Loucy (cell line): ENCODE results near the gene DPY19L1.

ENCODE experiments used
- H2AFZ ChIP-seq: fragments of 200-600 bp; sonication (generic); 2 replicates; pipeline ENCODE4 v1.6.0; 2016; ENCODE audit warnings: antibody characterized with exemption, mild to moderate bottlenecking, low read length, moderate library complexity
- H3F3A ChIP-seq: fragments of 200-600 bp; 2 replicates; pipeline ENCODE4 v1.6.0; 2016; ENCODE audit warnings: antibody characterized with exemption, low read depth, mild to moderate bottlenecking
- H3K27me3 ChIP-seq: fragments of 200-600 bp; sonication (generic); 2 replicates; pipeline ENCODE4 v1.6.1; 2014; ENCODE audit warnings: low read length, mild to moderate bottlenecking; ENCODE audit not compliant: insufficient read depth, poor library complexity, severe bottlenecking
- H3K36me3 ChIP-seq: fragments of 200-600 bp; sonication (generic); 2 replicates; pipeline ENCODE4 v1.6.1; 2016; ENCODE audit warnings: low read length; ENCODE audit not compliant: insufficient read depth
- H3K4me1 ChIP-seq: fragments of 200-600 bp; sonication (generic); 2 replicates; pipeline ENCODE4 v1.5.1; 2014; ENCODE audit warnings: low read length, mild to moderate bottlenecking; ENCODE audit not compliant: insufficient read depth, poor library complexity, severe bottlenecking
- H3K4me2 ChIP-seq: fragments of 200-600 bp; sonication (generic); 2 replicates; pipeline ENCODE4 v1.6.0; 2014; ENCODE audit warnings: antibody characterized with exemption, low read length, low read depth, mild to moderate bottlenecking; ENCODE audit not compliant: poor library complexity, severe bottlenecking
- H3K4me3 ChIP-seq: fragments of 200-600 bp; sonication (generic); 2 replicates; pipeline ENCODE4 v1.5.1; 2014; ENCODE audit warnings: low read length, mild to moderate bottlenecking, mixed read lengths; ENCODE audit not compliant: poor library complexity, severe bottlenecking
- H3K79me2 ChIP-seq: fragments of 200-600 bp; sonication (generic); 2 replicates; pipeline ENCODE4 v1.6.1; 2014; ENCODE audit warnings: low read length; ENCODE audit not compliant: insufficient read depth
- H3K9ac ChIP-seq: fragments of 200-600 bp; sonication (generic); 2 replicates; pipeline ENCODE4 v1.6.0; 2014; ENCODE audit warnings: mild to moderate bottlenecking, low read depth, low read length, moderate library complexity; ENCODE audit not compliant: poor library complexity, severe bottlenecking
- H3K9me2 ChIP-seq: fragments of 200-600 bp; sonication (generic); replicated peaks from 2 replicates; pipeline ENCODE4 v1.6.1; 2016; ENCODE audit warnings: low read depth, low read length, mixed read lengths
- H3K9me3 ChIP-seq: fragments of 200-600 bp; sonication (generic); 2 replicates; pipeline ENCODE4 v1.6.1; 2014; ENCODE audit warnings: mild to moderate bottlenecking, antibody characterized with exemption, low read length, low read depth; ENCODE audit not compliant: insufficient read depth
- H4K20me1 ChIP-seq: fragments of 200-600 bp; sonication (generic); 2 replicates; pipeline ENCODE4 v1.6.0; 2014; ENCODE audit warnings: antibody characterized with exemption, low read length, mild to moderate bottlenecking; ENCODE audit not compliant: insufficient read depth, poor library complexity, severe bottlenecking
- CTCF ChIP-seq: fragments of 200-600 bp; sonication (generic); conservative IDR thresholded peaks from 2 replicates; pipeline ENCODE4 v1.5.1; 2014; ENCODE audit warnings: mild to moderate bottlenecking, antibody characterized with exemption, low read length
- EZH2phosphoT487 ChIP-seq: fragments of 200-600 bp; IDR thresholded peaks from 2 replicates; pipeline ENCODE4 v1.6.1; 2018; ENCODE audit warnings: antibody characterized with exemption, mild to moderate bottlenecking, moderate library complexity, borderline replicate concordance

The DPY19L1 gene

GRCh38 chr7:35035511-35035961 is 1.7 kb downstream of the DPY19L1 start:
- Histone ChIP-seq H3K79me2 (peaks cover 60% of the 10 kb centered on the region), H3K9ac (peak overlapping the region; percentile 76), H3K4me1 (peaks cover 55% of the 10 kb centered on the region), H3K36me3 (no peaks in the 10 kb centered on the region), H3F3A (no peaks in the 10 kb centered on the region), H3K27me3 (no peaks in the 10 kb centered on the region), H3K4me3 (peak overlapping the region; percentile 82), H4K20me1 (peaks cover 37% of the 10 kb centered on the region), H2AFZ (no peak overlapping the region), H3K9me2 (no peaks in the 10 kb centered on the region), H3K4me2 (peak overlapping the region; percentile 95), H3K9me3 (no peaks in the 10 kb centered on the region)
- TF ChIP-seq CTCF (peak; percentile 52), EZH2phosphoT487 (no peak)

- no peak overlapping the region for H3K9ac ChIP-seq
- no peak overlapping the region for H2AFZ ChIP-seq
- no peak for TF ChIP-seq EZH2phosphoT487
- TF ChIP-seq CTCF, result no peak
- no peaks in the 10 kb centered on the region for H3F3A ChIP-seq
- H3K4me1 ChIP-seq, result peaks cover 50% of the 10 kb centered on the region
- H3K9me3 ChIP-seq, result no peaks in the 10 kb centered on the region
- H3K9me2 ChIP-seq, result no peaks in the 10 kb centered on the region
- H3K4me3 ChIP-seq, result no peak overlapping the region
- H3K36me3 ChIP-seq, result no peaks in the 10 kb centered on the region
- no peaks in the 10 kb centered on the region for H3K27me3 ChIP-seq
- peak overlapping the region; percentile 95 for H3K4me2 ChIP-seq
- peaks cover 37% of the 10 kb centered on the region for H4K20me1 ChIP-seq
- H3K79me2 ChIP-seq, result peaks cover 91% of the 10 kb centered on the region
Measured at GRCh38 chr7:35032166-35032565, 5.1 kb downstream of the DPY19L1 start.

- H3F3A ChIP-seq, result no peaks in the 10 kb centered on the region
- H3K36me3 ChIP-seq, result no peaks in the 10 kb centered on the region
- H3K9me3 ChIP-seq, result no peaks in the 10 kb centered on the region
- H3K4me2 ChIP-seq, result peak overlapping the region; percentile 95
- H3K9me2 ChIP-seq, result no peaks in the 10 kb centered on the region
- H3K27me3 ChIP-seq, result no peaks in the 10 kb centered on the region
- H3K4me3 ChIP-seq, result peak overlapping the region; percentile 8
- H2AFZ ChIP-seq, result no peak overlapping the region
- H3K4me1 ChIP-seq, result peaks cover 45% of the 10 kb centered on the region
- peaks cover 93% of the 10 kb centered on the region for H3K79me2 ChIP-seq
- peaks cover 28% of the 10 kb centered on the region for H4K20me1 ChIP-seq
- no peak for TF ChIP-seq EZH2phosphoT487
- TF ChIP-seq CTCF, result no peak
- H3K9ac ChIP-seq, result no peak overlapping the region
Measured at GRCh38 chr7:35030848-35031247, 6.4 kb downstream of the DPY19L1 start.
